Breast epithelium (tissue), 3 donors: ENCODE results near the gene BCL7A.

Source experiments
- CTCF ChIP-seq, 3 donors: fragments of 450-650 bp; IDR thresholded peaks; one replicate each; pipeline ENCODE4 v1.5.1; 2016 to 2017; ENCODE audit warnings: antibody characterized with exemption in 3 of 3, mild to moderate bottlenecking in 3 of 3, moderate library complexity in 3 of 3
- POLR2A ChIP-seq: fragments of 450-650 bp; IDR thresholded peaks from one replicate; pipeline ENCODE4 v1.6.1; 2016; ENCODE audit warnings: antibody characterized with exemption, mild to moderate bottlenecking, moderate library complexity
- POLR2AphosphoS5 ChIP-seq, 3 donors: sonication (generic); formaldehyde crosslinking; IDR thresholded peaks; one replicate each; pipeline ENCODE4 v1.6.1; 2017; ENCODE audit warnings: antibody characterized with exemption in 3 of 3

- TF ChIP-seq CTCF (IDR thresholded peaks at IDR 0.05) (no peak), POLR2A (no peak), POLR2AphosphoS5 (IDR thresholded peaks at IDR 0.05) (no peak)
Observed at GRCh38 chr12:122067548-122067947, 45.9 kb downstream of the BCL7A start.
